Chondrocyte (in vitro differentiated cells): ENCODE results near the gene FAM114A2. TPM values are rescaled to one million over a fixed set of nuclear protein-coding genes. Genes with fewer than 3 reads are reported as not detected.

ENCODE experiments used
- DNase-seq: peaks from one replicate; pipeline ENCODE4 v3.0.0; 2021; ENCODE audit warnings: mixed read lengths, low spot score
- H3K27ac Mint-ChIP-seq: one replicate; pipeline ENCODE4 v1.8.0; 2021; ENCODE audit warnings: mild to moderate bottlenecking, moderate library complexity, mixed read lengths; ENCODE audit not compliant: unreplicated experiment
- H3K27me3 Mint-ChIP-seq: 2 replicates; pipeline ENCODE4 v1.8.0; 2021; ENCODE audit warnings: low read depth, mixed read lengths
- H3K36me3 Mint-ChIP-seq: 2 replicates; pipeline ENCODE4 v1.8.0; 2021; ENCODE audit warnings: low read depth, mixed read lengths
- H3K4me1 Mint-ChIP-seq: 2 replicates; pipeline ENCODE4 v1.8.0; 2021; ENCODE audit warnings: low read depth, mild to moderate bottlenecking, mixed read lengths
- H3K4me3 Mint-ChIP-seq: one replicate; pipeline ENCODE4 v1.8.0; 2021; ENCODE audit warnings: mild to moderate bottlenecking, moderate library complexity, mixed read lengths; ENCODE audit not compliant: unreplicated experiment
- H3K9me3 Mint-ChIP-seq: 2 replicates; pipeline ENCODE4 v1.8.0; 2021; ENCODE audit warnings: low read depth, mixed read lengths
- CTCF ChIP-seq: fragments of 200-600 bp; sonication (generic); IDR thresholded peaks from 2 replicates; pipeline ENCODE4 v1.5.0; 2021; ENCODE audit warnings: antibody characterized with exemption, mild to moderate bottlenecking, moderate library complexity
- total RNA-seq: library from RNA; stranded (reverse); gene quantifications from 3 replicates; pipeline ENCODE4 v1.2.1, GENCODE V29; 2021

FAM114A2 gene
- total RNA-seq, 1 donor from 2014 or later = 31.5 TPM

- no peak overlapping the region for H3K27ac Mint-ChIP-seq
- peaks cover 35% of the 10 kb centered on the region for H3K36me3 Mint-ChIP-seq
- DNase-seq = no peak
- no peaks in the 10 kb centered on the region for H3K27me3 Mint-ChIP-seq
- TF ChIP-seq CTCF = no peak
- peaks cover 11% of the 10 kb centered on the region for H3K9me3 Mint-ChIP-seq
- H3K4me3 Mint-ChIP-seq = no peak overlapping the region
- H3K4me1 Mint-ChIP-seq = no peaks in the 10 kb centered on the region
These were observed 23.5 kb downstream of the FAM114A2 start for GRCh38 chr5:154015071-154015693.

GRCh38 chr5:154010660-154011059 lies 28.1 kb downstream of the FAM114A2 start:
- no peaks in the 10 kb centered on the region for H3K9me3 Mint-ChIP-seq
- no peaks in the 10 kb centered on the region for H3K4me1 Mint-ChIP-seq
- no peak overlapping the region for H3K27ac Mint-ChIP-seq
- peaks cover 16% of the 10 kb centered on the region for H3K36me3 Mint-ChIP-seq
- TF ChIP-seq CTCF = no peak
- no peak overlapping the region for H3K4me3 Mint-ChIP-seq
- DNase-seq = no peak
- H3K27me3 Mint-ChIP-seq = no peaks in the 10 kb centered on the region

- no peak overlapping the region for H3K27ac Mint-ChIP-seq
- no peaks in the 10 kb centered on the region for H3K27me3 Mint-ChIP-seq
- no peak for DNase-seq
- peaks cover 10% of the 10 kb centered on the region for H3K36me3 Mint-ChIP-seq
- no peak for TF ChIP-seq CTCF
- no peak overlapping the region for H3K4me3 Mint-ChIP-seq
- no peaks in the 10 kb centered on the region for H3K9me3 Mint-ChIP-seq
- H3K4me1 Mint-ChIP-seq = no peaks in the 10 kb centered on the region
These were observed 33.1 kb downstream of the FAM114A2 start for GRCh38 chr5:154005648-154006047.

- no peak for TF ChIP-seq CTCF
- Mint-ChIP-seq H3K27me3 (no peaks in the 10 kb centered on the region), H3K9me3 (peaks cover 3% of the 10 kb centered on the region), H3K36me3 (peaks cover 12% of the 10 kb centered on the region), H3K27ac (no peak overlapping the region), H3K4me1 (no peaks in the 10 kb centered on the region), H3K4me3 (no peak overlapping the region)
- no peak for DNase-seq
These were observed 36.1 kb downstream of the FAM114A2 start for GRCh38 chr5:154002511-154003020.

GRCh38 chr5:154002093-154002492 lies 36.6 kb downstream of the FAM114A2 start:
- peaks cover 3% of the 10 kb centered on the region for H3K9me3 Mint-ChIP-seq
- no peak for DNase-seq
- no peak for TF ChIP-seq CTCF

More at GRCh38 chr5:154002093-154002492, 36.6 kb downstream of the FAM114A2 start:
- H3K4me3 Mint-ChIP-seq = no peak overlapping the region
- no peaks in the 10 kb centered on the region for H3K27me3 Mint-ChIP-seq
- H3K4me1 Mint-ChIP-seq = no peaks in the 10 kb centered on the region
- H3K27ac Mint-ChIP-seq = no peak overlapping the region
- peaks cover 15% of the 10 kb centered on the region for H3K36me3 Mint-ChIP-seq
